GM23338 (cell line): ENCODE results near the gene METTL24. TPM values are rescaled to one million over a fixed set of nuclear protein-coding genes. Genes with fewer than 3 reads are reported as not detected.

Source experiments
- ATAC-seq: fragments of 200-7000 bp; cut with Tn5 transposase; 3 replicates; pipeline ENCODE4 v1.9.1; 2020
- DNase-seq: peaks from one replicate; pipeline ENCODE4 v3.0.0-alpha.2; 2015; ENCODE audit warnings: low spot score
- H2AFZ ChIP-seq: fragments of 200-600 bp; sonication (generic); 2 replicates; pipeline ENCODE4 v1.8.0; 2016; ENCODE audit warnings: antibody characterized with exemption, mild to moderate bottlenecking, moderate library complexity
- H3F3A ChIP-seq: fragments of 200-600 bp; sonication (generic); replicated peaks from 2 replicates; pipeline ENCODE4 v1.8.0; 2017; ENCODE audit warnings: antibody characterized with exemption, mixed run types, low read depth
- H3K27ac ChIP-seq: fragments of 200-600 bp; sonication (generic); 2 replicates; pipeline ENCODE4 v1.6.1; 2016; ENCODE audit warnings: low read depth
- H3K27me3 ChIP-seq: fragments of 200-600 bp; sonication (generic); 2 replicates; pipeline ENCODE4 v1.8.0; 2016; ENCODE audit warnings: mild to moderate bottlenecking, mixed run types, moderate library complexity; ENCODE audit not compliant: insufficient read depth
- H3K36me3 ChIP-seq: fragments of 200-600 bp; sonication (generic); 2 replicates; pipeline ENCODE4 v1.8.0; 2016; ENCODE audit warnings: mild to moderate bottlenecking; ENCODE audit not compliant: insufficient read depth
- H3K4me1 ChIP-seq: fragments of 200-600 bp; sonication (generic); 2 replicates; pipeline ENCODE4 v1.8.0; 2016; ENCODE audit warnings: mild to moderate bottlenecking, moderate library complexity; ENCODE audit not compliant: insufficient read depth
- H3K4me2 ChIP-seq: fragments of 200-600 bp; sonication (generic); 2 replicates; pipeline ENCODE4 v1.7.1; 2017; ENCODE audit warnings: mixed run types
- H3K4me3 ChIP-seq: fragments of 200-600 bp; sonication (generic); 2 replicates; pipeline ENCODE4 v1.6.1; 2016; ENCODE audit warnings: mixed run types
- H3K79me2 ChIP-seq: fragments of 200-600 bp; sonication (generic); replicated peaks from 2 replicates; pipeline ENCODE4 v1.8.0; 2017; ENCODE audit warnings: mild to moderate bottlenecking; ENCODE audit not compliant: insufficient read depth
- H3K9me2 ChIP-seq: fragments of 200-600 bp; sonication (generic); 2 replicates; pipeline ENCODE4 v1.8.0; 2017; ENCODE audit not compliant: insufficient read depth
- H4K20me1 ChIP-seq: fragments of 200-600 bp; sonication (generic); replicated peaks from 2 replicates; pipeline ENCODE4 v1.8.0; 2017; ENCODE audit warnings: mild to moderate bottlenecking; ENCODE audit not compliant: insufficient read depth
- H3K27ac Mint-ChIP-seq: 2 replicates; pipeline ENCODE4 v1.8.0; 2020; ENCODE audit warnings: inconsistent platforms, mild to moderate bottlenecking, moderate library complexity, mixed read lengths
- H3K27me3 Mint-ChIP-seq: 3 replicates; pipeline ENCODE4 v1.8.0; 2022; ENCODE audit warnings: low read depth, mild to moderate bottlenecking, moderate library complexity, mixed read lengths, inconsistent platforms; ENCODE audit not compliant: insufficient read depth, poor library complexity
- H3K36me3 Mint-ChIP-seq: 3 replicates; pipeline ENCODE4 v1.8.0; 2021; ENCODE audit warnings: low read depth, mild to moderate bottlenecking, inconsistent platforms, moderate library complexity, mixed read lengths
- H3K4me1 Mint-ChIP-seq: 3 replicates; pipeline ENCODE4 v1.8.0; 2020; ENCODE audit warnings: mild to moderate bottlenecking, inconsistent platforms, mixed read lengths
- H3K4me3 Mint-ChIP-seq: 3 replicates; pipeline ENCODE4 v1.8.0; 2021; ENCODE audit warnings: moderate library complexity, mild to moderate bottlenecking, inconsistent platforms, mixed read lengths
- H3K9me3 Mint-ChIP-seq: 3 replicates; pipeline ENCODE4 v1.8.0; 2020; ENCODE audit warnings: moderate library complexity, mild to moderate bottlenecking, inconsistent platforms, mixed read lengths
- CREB1 ChIP-seq: fragments of 250-450 bp; sonication (Bioruptor Pico); IDR thresholded peaks from 2 replicates; pipeline ENCODE4 v1.5.0; 2020; ENCODE audit warnings: low read depth, mild to moderate bottlenecking, moderate library complexity
- CTCF ChIP-seq, 2 experiments: fragments of 200-600 bp in 1 of 2; sonication (generic) in 1 of 2; conservative IDR thresholded peaks; 2 replicates each; pipeline versions ENCODE4 v1.5.1 to v1.6.1; 2016 to 2017; ENCODE audit warnings: antibody characterized with exemption in 2 of 2, low read depth in 2 of 2, mild to moderate bottlenecking in 2 of 2, moderate library complexity in 1 of 2
- ETS1 ChIP-seq: IDR thresholded peaks from 2 replicates; pipeline ENCODE4 v1.6.1; 2016; ENCODE audit warnings: antibody characterized with exemption
- EZH2 ChIP-seq: fragments of 200-600 bp; sonication (generic); IDR thresholded peaks from one replicate; pipeline ENCODE4 v1.8.0; 2017; ENCODE audit warnings: antibody characterized with exemption, mild to moderate bottlenecking, low read depth; ENCODE audit not compliant: unreplicated experiment
- EZH2phosphoT487 ChIP-seq: fragments of 200-600 bp; sonication (generic); IDR thresholded peaks from one replicate; pipeline ENCODE4 v1.8.1; 2018; ENCODE audit warnings: antibody characterized with exemption; ENCODE audit not compliant: unreplicated experiment
- JUNB ChIP-seq: IDR thresholded peaks from one replicate; pipeline ENCODE4 v1.6.1; 2016; ENCODE audit warnings: antibody characterized with exemption; ENCODE audit not compliant: unreplicated experiment
- NANOG ChIP-seq: IDR thresholded peaks from 2 replicates; pipeline ENCODE4 v1.6.1; 2016; ENCODE audit warnings: antibody characterized with exemption, borderline replicate concordance
- POLR2AphosphoS5 ChIP-seq: IDR thresholded peaks from 2 replicates; pipeline ENCODE4 v1.6.1; 2016; ENCODE audit warnings: antibody characterized with exemption, low read depth
- REST ChIP-seq: IDR thresholded peaks from one replicate; pipeline ENCODE4 v1.6.1; 2018; ENCODE audit warnings: antibody characterized with exemption; ENCODE audit not compliant: unreplicated experiment
- STAT1 ChIP-seq: IDR thresholded peaks from one replicate; pipeline ENCODE4 v1.6.1; 2016; ENCODE audit warnings: antibody characterized with exemption; ENCODE audit not compliant: unreplicated experiment
- ZNF114 ChIP-seq: fragments of 250-450 bp; sonication (Bioruptor Pico); IDR thresholded peaks from 2 replicates; pipeline ENCODE4 v1.5.0; 2020; ENCODE audit warnings: mild to moderate bottlenecking, moderate library complexity
- ZNF331 ChIP-seq: fragments of 250-450 bp; sonication (Bioruptor Pico); IDR thresholded peaks from 2 replicates; pipeline ENCODE4 v1.5.0; 2020; ENCODE audit warnings: low read depth, mild to moderate bottlenecking, moderate library complexity
- ZNF462 ChIP-seq: fragments of 250-450 bp; sonication (Bioruptor Pico); IDR thresholded peaks from 2 replicates; pipeline ENCODE4 v1.5.0; 2020; ENCODE audit warnings: mild to moderate bottlenecking, moderate library complexity
- polyA plus RNA-seq: library from polyadenylated mRNA; unstranded; fragments of >200 nt; fragmentation: Nextera tagmentation; extraction: Ambion mirVana; gene quantifications from 2 replicates; pipeline ENCODE4 v1.2.1, GENCODE V29; 2016
- total RNA-seq: library from RNA; depleted of rRNA; stranded (reverse); fragments of >200 nt; shearing (Covaris generic); gene quantifications from 2 replicates; pipeline ENCODE4 v1.2.3, GENCODE V29; 2014

Gene METTL24
- total and polyA plus RNA-seq, 2 experiments from 2014 or later, result 0.35 TPM; not detected in 1

GRCh38 chr6:110250058-110250457 is 108.1 kb downstream of the METTL24 start:
- Histone ChIP-seq H3K27me3 (no peaks in the 10 kb centered on the region), H3K4me1 (peaks cover 10% of the 10 kb centered on the region), H2AFZ (no peak overlapping the region), H3K4me2 (no peak overlapping the region), H3K36me3 (no peaks in the 10 kb centered on the region), H4K20me1 (no peaks in the 10 kb centered on the region), H3K79me2 (no peaks in the 10 kb centered on the region), H3K4me3 (no peak overlapping the region), H3K9me2 (no peaks in the 10 kb centered on the region), H3K27ac (no peak overlapping the region), H3F3A (no peaks in the 10 kb centered on the region)
- Mint-ChIP-seq H3K4me3 (no peak overlapping the region), H3K27me3 (no peaks in the 10 kb centered on the region), H3K4me1 (peaks cover 17% of the 10 kb centered on the region; the same call in 2 of the 3 replicates), H3K9me3 (no peaks in the 10 kb centered on the region), H3K27ac (no peak overlapping the region), H3K36me3 (no peaks in the 10 kb centered on the region)
- DNase-seq (peak; percentile 39), ATAC-seq (peak; percentile 36; the same call in 2 of the 3 replicates)
- TF ChIP-seq EZH2phosphoT487 (no peak), ZNF462 (no peak), CREB1 (CRISPR knock-in tag) (no peak), EZH2 (no peak), STAT1 (no peak), REST (no peak), NANOG (no peak), CTCF (conservative IDR thresholded peaks at IDR 0.05; ENCODE audit: low read depth in 2 of 2) (no peak), POLR2AphosphoS5 (no peak), ZNF331 (no peak), ETS1 (no peak), ZNF114 (no peak), JUNB (no peak)
